ENCODE measurements around the gene MRRF. TPM values are rescaled to one million over a fixed set of nuclear protein-coding genes. Genes with fewer than 3 reads are reported as not detected.

The MRRF gene
- total RNA-seq, 1 experiment from 2014 or later: 45.7 TPM

DNA sequence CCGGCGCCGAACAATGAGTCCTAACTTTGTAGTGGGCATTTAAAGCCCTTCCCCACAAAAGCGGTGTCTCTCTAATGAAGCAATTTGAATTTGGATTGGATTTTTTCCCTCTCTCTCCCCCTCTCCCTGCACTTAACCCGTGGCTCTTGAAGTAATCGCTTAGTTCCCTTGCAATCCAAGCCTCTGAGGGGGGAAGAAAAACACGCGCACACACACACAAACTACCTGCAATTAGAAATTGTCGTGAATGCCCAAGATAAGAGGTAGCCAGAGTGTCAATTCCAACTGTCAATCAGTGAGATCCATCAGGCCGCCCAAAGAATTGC is 37.1 kb upstream of the MRRF start:
- no peaks in the 10 kb centered on the region for H3K9me3 Mint-ChIP-seq (ENCODE audit: low read depth, unreplicated experiment)
- H3K36me3 Mint-ChIP-seq (ENCODE audit: insufficient read depth, unreplicated experiment): no peaks in the 10 kb centered on the region
- no peak overlapping the region for H3K27ac Mint-ChIP-seq (ENCODE audit: unreplicated experiment)
- no TSS peak for BruUV-seq (replicated peaks)
- DNase-seq: no peak
- CTCF ChIA-PET: no interaction called here
- TF ChIP-seq, protein P1, sequence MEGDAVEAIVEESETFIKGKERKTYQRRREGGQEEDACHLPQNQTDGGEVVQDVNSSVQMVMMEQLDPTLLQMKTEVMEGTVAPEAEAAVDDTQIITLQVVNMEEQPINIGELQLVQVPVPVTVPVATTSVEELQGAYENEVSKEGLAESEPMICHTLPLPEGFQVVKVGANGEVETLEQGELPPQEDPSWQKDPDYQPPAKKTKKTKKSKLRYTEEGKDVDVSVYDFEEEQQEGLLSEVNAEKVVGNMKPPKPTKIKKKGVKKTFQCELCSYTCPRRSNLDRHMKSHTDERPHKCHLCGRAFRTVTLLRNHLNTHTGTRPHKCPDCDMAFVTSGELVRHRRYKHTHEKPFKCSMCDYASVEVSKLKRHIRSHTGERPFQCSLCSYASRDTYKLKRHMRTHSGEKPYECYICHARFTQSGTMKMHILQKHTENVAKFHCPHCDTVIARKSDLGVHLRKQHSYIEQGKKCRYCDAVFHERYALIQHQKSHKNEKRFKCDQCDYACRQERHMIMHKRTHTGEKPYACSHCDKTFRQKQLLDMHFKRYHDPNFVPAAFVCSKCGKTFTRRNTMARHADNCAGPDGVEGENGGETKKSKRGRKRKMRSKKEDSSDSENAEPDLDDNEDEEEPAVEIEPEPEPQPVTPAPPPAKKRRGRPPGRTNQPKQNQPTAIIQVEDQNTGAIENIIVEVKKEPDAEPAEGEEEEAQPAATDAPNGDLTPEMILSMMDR (IDR thresholded peaks at IDR 0.05; ENCODE audit: unreplicated experiment): no peak
- no peaks in the 10 kb centered on the region for H3K4me1 Mint-ChIP-seq (ENCODE audit: low read depth, unreplicated experiment)
- peaks cover 52% of the 10 kb centered on the region for H3K27me3 Mint-ChIP-seq (ENCODE audit: unreplicated experiment)
- no peak overlapping the region for H3K4me3 Mint-ChIP-seq (ENCODE audit: low read depth, unreplicated experiment)
- intact Hi-C loops (cut with micrococcal nuclease; ENCODE audit: unreplicated experiment): no loop called here

DNA sequence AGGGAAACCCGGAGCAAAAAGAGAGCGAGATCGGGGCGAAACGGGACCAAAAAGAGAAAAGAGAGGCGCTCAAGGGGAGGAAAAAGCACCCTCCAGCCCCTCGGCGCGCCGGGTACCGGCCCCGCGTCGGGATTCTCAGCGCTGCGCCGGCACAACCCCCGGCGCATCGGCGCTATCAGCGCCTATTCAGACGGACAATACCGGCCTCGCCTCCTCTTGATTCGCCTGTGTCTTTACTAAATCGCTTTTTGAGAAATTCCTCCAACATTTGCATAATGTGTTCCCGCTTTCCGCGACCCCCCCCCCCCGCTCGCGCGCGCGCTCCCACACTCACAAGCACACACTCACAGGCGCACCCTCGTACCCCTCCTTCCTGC is 36.5 kb upstream of the MRRF start:
- Mint-ChIP-seq H3K9me3 (ENCODE audit: low read depth, unreplicated experiment) (no peaks in the 10 kb centered on the region), H3K4me3 (ENCODE audit: low read depth, unreplicated experiment) (no peak overlapping the region), H3K36me3 (ENCODE audit: insufficient read depth, unreplicated experiment) (no peaks in the 10 kb centered on the region), H3K4me1 (ENCODE audit: low read depth, unreplicated experiment) (no peaks in the 10 kb centered on the region), H3K27me3 (ENCODE audit: unreplicated experiment) (peaks cover 45% of the 10 kb centered on the region), H3K27ac (ENCODE audit: unreplicated experiment) (no peak overlapping the region)
- CTCF ChIA-PET: no interaction called here
- intact Hi-C loops (cut with micrococcal nuclease; ENCODE audit: unreplicated experiment): no loop called here
- no TSS peak for BruUV-seq (replicated peaks)
- TF ChIP-seq, protein P1 (IDR thresholded peaks at IDR 0.05; ENCODE audit: unreplicated experiment): no peak
- no peak for DNase-seq

DNA sequence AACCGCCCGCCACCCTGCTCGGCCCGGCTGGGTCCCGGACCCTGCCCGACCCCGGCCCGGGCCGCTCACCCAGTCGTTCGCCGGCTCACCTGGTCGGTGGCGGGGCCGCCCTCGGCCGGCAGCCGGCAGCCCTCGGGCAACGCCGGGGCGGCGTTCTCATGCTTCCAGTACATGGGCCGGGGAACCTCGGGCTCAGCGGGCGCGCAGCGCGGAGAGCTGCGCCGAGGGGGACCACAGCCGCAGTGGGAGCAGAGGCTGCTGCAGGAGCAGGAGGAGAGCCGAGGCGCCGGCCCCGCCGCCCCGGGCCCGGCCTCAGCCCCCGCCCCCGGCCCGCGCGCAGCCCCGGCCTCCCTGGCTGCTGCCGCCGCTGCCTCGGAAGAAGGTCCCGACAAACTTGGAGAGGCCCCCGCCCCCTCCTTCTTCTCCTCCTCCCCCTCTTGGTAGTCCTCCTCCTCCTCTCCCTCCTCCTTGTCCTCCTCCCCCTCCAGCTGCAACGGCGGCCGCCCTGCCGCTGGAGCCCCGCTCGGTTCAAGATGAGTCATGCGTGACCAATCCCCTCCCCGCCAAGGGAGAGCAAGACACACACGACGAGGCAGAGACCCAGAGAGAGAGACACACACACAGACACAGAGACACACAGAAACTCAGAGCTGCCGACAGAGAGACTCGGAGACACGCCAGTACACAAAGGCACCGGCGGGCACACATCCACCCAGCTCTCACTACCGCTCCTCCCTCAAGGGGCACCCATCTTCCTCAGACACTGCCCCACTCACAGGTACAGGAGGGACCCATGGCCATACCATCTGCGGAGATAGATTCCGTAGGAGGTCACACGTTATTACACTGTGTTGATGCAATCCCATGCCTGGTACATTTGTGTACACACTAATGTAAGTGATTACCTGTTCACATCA is 35.9 kb upstream of the MRRF start, which contains the start of gene LHX6:
TSS of gene LHX6 (minus strand) at position 390 of the 917 bp plus-strand sequence. CDS start at position 173, 217 bp downstream.
- TF ChIP-seq, protein P1 (IDR thresholded peaks at IDR 0.05; ENCODE audit: unreplicated experiment): no peak
- Mint-ChIP-seq H3K27ac (ENCODE audit: unreplicated experiment) (no peak within 1 kb of the TSS), H3K4me1 (ENCODE audit: low read depth, unreplicated experiment) (no peaks in the 10 kb centered on the region), H3K27me3 (ENCODE audit: unreplicated experiment) (peaks cover 44% of the 10 kb centered on the region), H3K9me3 (ENCODE audit: low read depth, unreplicated experiment) (no peaks in the 10 kb centered on the region), H3K36me3 (ENCODE audit: insufficient read depth, unreplicated experiment) (no peaks in the 10 kb centered on the region), H3K4me3 (ENCODE audit: low read depth, unreplicated experiment) (no peak within 1 kb of the TSS)
- no TSS peak for BruUV-seq (replicated peaks)
- intact Hi-C loops (cut with micrococcal nuclease; ENCODE audit: unreplicated experiment): no loop called here
- no peak for DNase-seq
- CTCF ChIA-PET: interaction anchor here (0.6 kb wide), 1 partner anchor 27 kb away, joined by 3 read pairs; no protein-coding TSS in a partner anchor

DNA sequence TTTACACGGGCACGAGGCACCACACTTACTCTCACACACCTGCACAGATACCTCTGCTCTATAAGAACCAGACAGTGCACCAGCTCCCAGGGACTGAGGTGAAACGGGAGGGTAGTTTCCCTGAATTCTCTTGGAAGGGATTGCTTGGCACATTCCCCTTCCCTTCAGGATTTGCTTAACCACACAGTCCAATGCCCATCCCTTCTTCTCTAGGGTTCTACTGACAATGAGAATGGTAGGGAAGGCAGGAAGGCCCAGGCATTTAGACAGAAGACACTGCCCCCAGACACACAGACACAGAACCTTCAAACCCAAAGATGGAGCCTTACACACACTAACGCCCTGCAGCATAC is 35.2 kb upstream of the MRRF start:
- no TSS peak for BruUV-seq (replicated peaks)
- intact Hi-C loops (cut with micrococcal nuclease; ENCODE audit: unreplicated experiment): no loop called here
- Mint-ChIP-seq H3K9me3 (ENCODE audit: low read depth, unreplicated experiment) (no peaks in the 10 kb centered on the region), H3K4me3 (ENCODE audit: low read depth, unreplicated experiment) (no peak overlapping the region), H3K27ac (ENCODE audit: unreplicated experiment) (no peak overlapping the region), H3K27me3 (ENCODE audit: unreplicated experiment) (peaks cover 44% of the 10 kb centered on the region), H3K36me3 (ENCODE audit: insufficient read depth, unreplicated experiment) (no peaks in the 10 kb centered on the region), H3K4me1 (ENCODE audit: low read depth, unreplicated experiment) (no peaks in the 10 kb centered on the region)
- DNase-seq: no peak
- CTCF ChIA-PET: interaction anchor here (0.6 kb wide), 1 partner anchor 28 kb away, joined by 3 read pairs; no protein-coding TSS in a partner anchor
- TF ChIP-seq, protein P1 (IDR thresholded peaks at IDR 0.05; ENCODE audit: unreplicated experiment): no peak

All from Calu3 (cell line).